ENCODE measurements around the gene SLC9A1. TPM values are rescaled to one million over a fixed set of nuclear protein-coding genes. Genes with fewer than 3 reads are reported as not detected.

SLC9A1 gene
- polyA plus RNA-seq, 1 donor (not counting 4 experiments of a cell fraction or from before 2014, with no cell fraction given) = 12.4 TPM

- Histone ChIP-seq H3K4me2 (ENCODE audit: control insufficient read depth, extremely low read depth, insufficient read depth, low read depth, low read length) (no peak overlapping the region), H2AFZ (ENCODE audit: control insufficient read depth, low read length) (no peak overlapping the region), H3K4me1 (ENCODE audit: control insufficient read depth, extremely low read depth, insufficient read depth, low read length) (peaks cover 2% of the 10 kb centered on the region), H3K4me3 (ENCODE audit: control insufficient read depth in 2 of 3, extremely low read depth in 1 of 3, insufficient read depth in 2 of 3, low read depth in 1 of 3, low read length in 3 of 3) (no peak overlapping the region), H4K20me1 (ENCODE audit: control insufficient read depth, extremely low read depth, insufficient read depth, low read length) (no peaks in the 10 kb centered on the region), H3K9ac (ENCODE audit: control insufficient read depth, extremely low read depth, insufficient read depth, low read length) (no peak overlapping the region), H3K79me2 (ENCODE audit: control insufficient read depth, insufficient read depth, low read length) (no peaks in the 10 kb centered on the region), H3K27me3 (ENCODE audit: control insufficient read depth, extremely low read depth, insufficient read depth, low read length) (no peaks in the 10 kb centered on the region), H3K9me3 (ENCODE audit: control insufficient read depth, low read depth, low read length) (no peaks in the 10 kb centered on the region), H3K9me1 (ENCODE audit: control insufficient read depth, extremely low read depth, insufficient read depth, low read length) (no peaks in the 10 kb centered on the region), H3K27ac (ENCODE audit: control insufficient read depth, insufficient read depth, low read length) (no peak overlapping the region), H3K36me3 (ENCODE audit: control insufficient read depth in 2 of 2, extremely low read depth in 1 of 2, insufficient read depth in 2 of 2, low read length in 2 of 2) (no peaks in the 10 kb centered on the region)
- dilution Hi-C loops (cut with MboI; ENCODE audit: extremely low pct_ligation_motif_present, low sequenced_read_pairs) = no loop called here
- no peak for DNase-seq (ENCODE audit: low read depth, low spot score)
- TF ChIP-seq EZH2 (IDR thresholded peaks at IDR 0.05; ENCODE audit: low read length) = no peak
- no peak for TF ChIP-seq CTCF (optimal IDR thresholded peaks at IDR 0.05 in 1 of 3, IDR thresholded peaks at IDR 0.05 in 1 of 3, conservative IDR thresholded peaks at IDR 0.05 in 1 of 3; ENCODE audit: extremely low read depth in 1 of 3, insufficient read depth in 2 of 3, low read length in 3 of 3)
- FAIRE-seq = no peak
Measured at GRCh38 chr1:27087371-27088220, 67.3 kb downstream of the SLC9A1 start.

GRCh38 chr1:27086628-27087027 is 68.3 kb downstream of the SLC9A1 start:
- no peaks in the 10 kb centered on the region for H3K9me3 ChIP-seq (ENCODE audit: control insufficient read depth, low read depth, low read length)
- no peaks in the 10 kb centered on the region for H3K79me2 ChIP-seq (ENCODE audit: control insufficient read depth, insufficient read depth, low read length)
- H3K4me1 ChIP-seq (ENCODE audit: control insufficient read depth, extremely low read depth, insufficient read depth, low read length) = peaks cover 2% of the 10 kb centered on the region
- no peaks in the 10 kb centered on the region for H3K36me3 ChIP-seq (ENCODE audit: control insufficient read depth in 2 of 2, extremely low read depth in 1 of 2, insufficient read depth in 2 of 2, low read length in 2 of 2)
- H3K27me3 ChIP-seq (ENCODE audit: control insufficient read depth, extremely low read depth, insufficient read depth, low read length) = no peaks in the 10 kb centered on the region
- no peak overlapping the region for H3K4me2 ChIP-seq (ENCODE audit: control insufficient read depth, extremely low read depth, insufficient read depth, low read depth, low read length)
- H3K27ac ChIP-seq (ENCODE audit: control insufficient read depth, insufficient read depth, low read length) = no peak overlapping the region
- H2AFZ ChIP-seq (ENCODE audit: control insufficient read depth, low read length) = no peak overlapping the region
- FAIRE-seq (no peak), DNase-seq (ENCODE audit: low read depth, low spot score) (no peak)
- H3K9me1 ChIP-seq (ENCODE audit: control insufficient read depth, extremely low read depth, insufficient read depth, low read length) = no peaks in the 10 kb centered on the region
- no peaks in the 10 kb centered on the region for H4K20me1 ChIP-seq (ENCODE audit: control insufficient read depth, extremely low read depth, insufficient read depth, low read length)
- H3K4me3 ChIP-seq (ENCODE audit: control insufficient read depth in 2 of 3, extremely low read depth in 1 of 3, insufficient read depth in 2 of 3, low read depth in 1 of 3, low read length in 3 of 3) = no peak overlapping the region
- H3K9ac ChIP-seq (ENCODE audit: control insufficient read depth, extremely low read depth, insufficient read depth, low read length) = no peak overlapping the region
- TF ChIP-seq CTCF (optimal IDR thresholded peaks at IDR 0.05 in 1 of 3, IDR thresholded peaks at IDR 0.05 in 1 of 3, conservative IDR thresholded peaks at IDR 0.05 in 1 of 3; ENCODE audit: extremely low read depth in 1 of 3, insufficient read depth in 2 of 3, low read length in 3 of 3) (no peak), EZH2 (IDR thresholded peaks at IDR 0.05; ENCODE audit: low read length) (no peak)
- dilution Hi-C loops (cut with MboI; ENCODE audit: extremely low pct_ligation_motif_present, low sequenced_read_pairs) = no loop called here

Data from keratinocyte (primary cell).